IMR-90 (cell line): ENCODE results near the gene BNIP5.

Experiments used
- BHLHE40 ChIP-seq: fragments of 150-350 bp; IDR thresholded peaks from 2 replicates; pipeline ENCODE4 v1.6.1; 2016; ENCODE audit warnings: mild to moderate bottlenecking, low read depth, low read length
- CEBPB ChIP-seq: IDR thresholded peaks from 2 replicates; pipeline ENCODE4 v1.6.1; 2012; ENCODE audit warnings: low read depth, low read length, improper control_type of control experiment
- CHD1 ChIP-seq: IDR thresholded peaks from 2 replicates; pipeline ENCODE4 v1.6.1; 2012; ENCODE audit warnings: low read depth, low read length, improper control_type of control experiment
- FOS ChIP-seq: fragments of 150-350 bp; IDR thresholded peaks from 2 replicates; pipeline ENCODE4 v1.6.1; 2016; ENCODE audit warnings: low read depth, low read length
- POLR2A ChIP-seq: IDR thresholded peaks from 2 replicates; pipeline ENCODE4 v1.6.1; 2012; ENCODE audit warnings: mild to moderate bottlenecking, low read depth, low read length
- RAD21 ChIP-seq: IDR thresholded peaks from 2 replicates; pipeline ENCODE4 v1.6.1; 2012; ENCODE audit warnings: low read length, improper control_type of control experiment
- RFX5 ChIP-seq: IDR thresholded peaks from 2 replicates; pipeline ENCODE4 v1.8.0; 2012; ENCODE audit warnings: low read depth, mild to moderate bottlenecking, low read length, moderate library complexity
- TF ChIP-seq, protein P1 (sequence below): conservative IDR thresholded peaks from 2 replicates; pipeline ENCODE4 v1.5.1; 2012; ENCODE audit warnings: mild to moderate bottlenecking, low read depth, low read length, improper control_type of control experiment

DNA sequence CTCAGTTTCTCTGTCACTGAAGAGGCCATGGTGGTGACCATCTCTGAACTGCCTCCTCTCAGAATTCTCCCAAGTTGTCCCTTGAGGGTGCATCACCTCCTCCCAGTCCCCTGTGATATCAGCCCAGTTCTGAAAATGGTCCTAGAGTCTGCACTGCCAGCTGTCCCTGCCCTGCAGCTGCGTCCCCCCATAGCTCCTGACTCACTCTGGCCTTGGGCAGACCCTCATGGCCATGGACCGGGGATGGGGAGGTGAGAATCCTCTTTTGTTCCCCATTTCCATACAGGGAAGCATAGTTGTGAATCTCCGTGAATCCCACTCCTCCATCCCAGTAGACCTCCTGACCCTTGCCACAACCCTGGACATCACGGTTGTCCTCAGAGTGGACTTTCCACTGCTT lies 46.3 kb upstream of the BNIP5 start:
- TF ChIP-seq, protein P1, sequence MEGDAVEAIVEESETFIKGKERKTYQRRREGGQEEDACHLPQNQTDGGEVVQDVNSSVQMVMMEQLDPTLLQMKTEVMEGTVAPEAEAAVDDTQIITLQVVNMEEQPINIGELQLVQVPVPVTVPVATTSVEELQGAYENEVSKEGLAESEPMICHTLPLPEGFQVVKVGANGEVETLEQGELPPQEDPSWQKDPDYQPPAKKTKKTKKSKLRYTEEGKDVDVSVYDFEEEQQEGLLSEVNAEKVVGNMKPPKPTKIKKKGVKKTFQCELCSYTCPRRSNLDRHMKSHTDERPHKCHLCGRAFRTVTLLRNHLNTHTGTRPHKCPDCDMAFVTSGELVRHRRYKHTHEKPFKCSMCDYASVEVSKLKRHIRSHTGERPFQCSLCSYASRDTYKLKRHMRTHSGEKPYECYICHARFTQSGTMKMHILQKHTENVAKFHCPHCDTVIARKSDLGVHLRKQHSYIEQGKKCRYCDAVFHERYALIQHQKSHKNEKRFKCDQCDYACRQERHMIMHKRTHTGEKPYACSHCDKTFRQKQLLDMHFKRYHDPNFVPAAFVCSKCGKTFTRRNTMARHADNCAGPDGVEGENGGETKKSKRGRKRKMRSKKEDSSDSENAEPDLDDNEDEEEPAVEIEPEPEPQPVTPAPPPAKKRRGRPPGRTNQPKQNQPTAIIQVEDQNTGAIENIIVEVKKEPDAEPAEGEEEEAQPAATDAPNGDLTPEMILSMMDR, result no peak
- TF ChIP-seq FOS, result no peak
- TF ChIP-seq RFX5, result no peak
- no peak for TF ChIP-seq POLR2A
- no peak for TF ChIP-seq CHD1
- no peak for TF ChIP-seq RAD21
- TF ChIP-seq BHLHE40, result no peak
- TF ChIP-seq CEBPB, result no peak
